H1 (cell line): Measurements from ENCODE around the gene SRCIN1. TPM values are rescaled to one million over a fixed set of nuclear protein-coding genes. Genes with fewer than 3 reads are reported as not detected.
A peak's percentile ranks its signal among the peaks of the same experiment; 100 is the strongest.
"Not testable (repeated sequence)": the region's sequence is repeated elsewhere in the genome, so short reads cannot be mapped to it uniquely, and the experiment has no call there.

Experiments used
- CTCF ChIA-PET: fragments of 300-600 bp; sonication (Branson Sonifier 250); formaldehyde crosslinking; loops from one replicate; lab custom pipeline; 2021; ENCODE audit not compliant: partially characterized antibody; lab: Charles Lee
- POLR2A ChIA-PET: fragments of 300-600 bp; sonication (Branson Sonifier 250); formaldehyde crosslinking; loops from one replicate; lab custom pipeline; 2021; ENCODE audit warnings: inconsistent platforms; ENCODE audit not compliant: partially characterized antibody; lab: Charles Lee
- DNase-seq, 2 experiments: peaks; one replicate each; pipeline versions ENCODE4 v3.0.0 to v3.0.0-alpha.2; 2010 to 2022; ENCODE audit warnings: low spot score in 2 of 2, low read depth in 1 of 2, mixed read lengths in 1 of 2
- FAIRE-seq: peaks from 2 replicates; lab custom pipeline; 2011; peaks lifted over from hg19 to GRCh38; lab: Jason Lieb, UNC
- H2AFZ ChIP-seq: 2 replicates; pipeline ENCODE4 v1.8.1; 2012; ENCODE audit warnings: low read length, inconsistent platforms
- H2AK5ac ChIP-seq: 2 replicates; pipeline ENCODE4 v1.6.1; 2013; ENCODE audit warnings: low read depth, low read length
- H2BK120ac ChIP-seq: replicated peaks from 2 replicates; pipeline ENCODE3; 2013; ENCODE audit warnings: low read depth, low read length, inconsistent platforms
- H2BK12ac ChIP-seq: 2 replicates; pipeline ENCODE4 v1.6.1; 2013; ENCODE audit warnings: low read depth, low read length
- H2BK15ac ChIP-seq: 2 replicates; pipeline ENCODE4 v1.6.1; 2013; ENCODE audit warnings: low read length
- H2BK20ac ChIP-seq: 2 replicates; pipeline ENCODE4 v1.6.1; 2013; ENCODE audit warnings: low read length
- H2BK5ac ChIP-seq: 2 replicates; pipeline ENCODE4 v1.6.1; 2013; ENCODE audit warnings: low read depth, low read length
- H3K14ac ChIP-seq: 2 replicates; pipeline ENCODE4 v1.6.1; 2013; ENCODE audit warnings: inconsistent platforms; ENCODE audit not compliant: insufficient read length
- H3K18ac ChIP-seq: 2 replicates; pipeline ENCODE4 v1.6.1; 2013; ENCODE audit warnings: low read length; ENCODE audit errors: extremely low read depth
- H3K23ac ChIP-seq: 2 replicates; pipeline ENCODE4 v1.6.1; 2013; ENCODE audit warnings: inconsistent platforms; ENCODE audit not compliant: insufficient read length
- H3K23me2 ChIP-seq: 2 replicates; pipeline ENCODE4 v1.6.1; 2013; ENCODE audit warnings: low read depth, low read length
- H3K27ac ChIP-seq: 2 replicates; pipeline ENCODE4 v1.6.1; 2011; ENCODE audit warnings: low read depth, low read length, inconsistent platforms
- H3K27me3 ChIP-seq, 4 experiments: replicated peaks in 1 of 4; 1 replicate in 1 of 4; 2 replicates in 3 of 4; pipeline versions ENCODE4 v1.6.1 to v1.8.1; 2011 to 2013; ENCODE audit warnings: low read length in 3 of 4, mild to moderate bottlenecking in 3 of 4, inconsistent platforms in 2 of 4, mixed read lengths in 2 of 4, moderate library complexity in 1 of 4; ENCODE audit not compliant: control insufficient read depth in 3 of 4, insufficient read depth in 3 of 4; ENCODE audit errors: extremely low read depth in 1 of 4
- H3K36me3 ChIP-seq, 4 experiments: 2 replicates each; pipeline versions ENCODE4 v1.6.1 to v1.8.1; 2011 to 2013; ENCODE audit warnings: mild to moderate bottlenecking in 4 of 4, low read length in 3 of 4, moderate library complexity in 2 of 4, control low read depth in 1 of 4, inconsistent platforms in 1 of 4; ENCODE audit not compliant: insufficient read depth in 4 of 4, control insufficient read depth in 2 of 4
- H3K4ac ChIP-seq: replicated peaks from 2 replicates; pipeline ENCODE3; 2013; ENCODE audit warnings: low read length, low read depth, mixed read lengths, inconsistent platforms; ENCODE audit not compliant: insufficient read length
- H3K4me1 ChIP-seq, 4 experiments: replicated peaks in 1 of 4; 1 replicate in 1 of 4; 2 replicates in 3 of 4; pipeline versions ENCODE4 v1.6.1 to v1.8.1; 2011 to 2013; ENCODE audit warnings: low read length in 3 of 4, inconsistent platforms in 2 of 4, mixed read lengths in 1 of 4; ENCODE audit not compliant: insufficient read depth in 4 of 4, control insufficient read depth in 3 of 4
- H3K4me2 ChIP-seq, 2 experiments: 2 replicates each; pipeline versions ENCODE4 v1.6.1 to v1.8.1; 2011 to 2013; ENCODE audit warnings: low read depth in 2 of 2, low read length in 2 of 2, control low read depth in 1 of 2, inconsistent platforms in 1 of 2, mild to moderate bottlenecking in 1 of 2; ENCODE audit not compliant: insufficient read depth in 1 of 2
- H3K4me3 ChIP-seq, 4 experiments: fragments of 200-600, 300-600 bp in 1 of 4; sonication (generic), shearing (Covaris generic), sonication (Bioruptor Twin) in 1 of 4; 2 replicates each; pipeline versions ENCODE4 v1.5.1 to v1.8.1; 2011 to 2016; ENCODE audit warnings: low read length in 4 of 4, low read depth in 3 of 4, control low read depth in 2 of 4, inconsistent platforms in 2 of 4, mild to moderate bottlenecking in 2 of 4, mixed read lengths in 1 of 4, moderate library complexity in 1 of 4; ENCODE audit not compliant: insufficient read depth in 2 of 4; ENCODE audit errors: extremely low read depth in 1 of 4
- H3K56ac ChIP-seq: replicated peaks from 2 replicates; pipeline ENCODE3; 2013; ENCODE audit warnings: low read depth, mild to moderate bottlenecking, mixed read lengths, low read length, inconsistent platforms; ENCODE audit not compliant: insufficient read length
- H3K79me1 ChIP-seq: 2 replicates; pipeline ENCODE4 v1.6.1; 2013; ENCODE audit warnings: low read depth, low read length, control low read depth
- H3K79me2 ChIP-seq, 2 experiments: 2 replicates each; pipeline versions ENCODE4 v1.6.1 to v1.8.1; 2012 to 2013; ENCODE audit warnings: low read length in 2 of 2, mild to moderate bottlenecking in 2 of 2, inconsistent platforms in 1 of 2; ENCODE audit not compliant: insufficient read depth in 2 of 2, control insufficient read depth in 1 of 2
- H3K9ac ChIP-seq, 4 experiments: replicated peaks in 1 of 4; 1 replicate in 1 of 4; 2 replicates in 3 of 4; pipeline versions ENCODE4 v1.6.1 to v1.8.1; 2011 to 2013; ENCODE audit warnings: low read depth in 3 of 4, low read length in 3 of 4, control low read depth in 2 of 4, mild to moderate bottlenecking in 2 of 4, moderate library complexity in 2 of 4, inconsistent platforms in 1 of 4; ENCODE audit errors: extremely low read depth in 1 of 4
- H3K9me3 ChIP-seq, 2 experiments: 2 replicates each; pipeline versions ENCODE4 v1.6.1 to v1.8.1; 2012 to 2013; ENCODE audit warnings: mild to moderate bottlenecking in 2 of 2, moderate library complexity in 2 of 2, control low read depth in 1 of 2, inconsistent platforms in 1 of 2, low read depth in 1 of 2, low read length in 1 of 2, mixed read lengths in 1 of 2; ENCODE audit not compliant: insufficient read depth in 2 of 2
- H4K20me1 ChIP-seq, 2 experiments: replicated peaks in 1 of 2; 2 replicates each; pipeline versions ENCODE3 to v1.8.1; 2011 to 2013; ENCODE audit warnings: inconsistent platforms in 2 of 2, low read length in 2 of 2, mild to moderate bottlenecking in 1 of 2; ENCODE audit not compliant: insufficient read depth in 2 of 2, control insufficient read depth in 1 of 2
- H4K5ac ChIP-seq: 2 replicates; pipeline ENCODE4 v1.6.1; 2013; ENCODE audit warnings: low read length, low read depth, mixed read lengths, inconsistent platforms; ENCODE audit not compliant: insufficient read length
- H4K8ac ChIP-seq: 2 replicates; pipeline ENCODE4 v1.8.0; 2013; ENCODE audit warnings: mild to moderate bottlenecking, moderate library complexity, low read length, inconsistent platforms; ENCODE audit not compliant: insufficient read depth; ENCODE audit errors: extremely low read depth
- H4K91ac ChIP-seq: replicated peaks from 2 replicates; pipeline ENCODE3; 2013; ENCODE audit warnings: low read length, mixed read lengths, inconsistent platforms; ENCODE audit not compliant: insufficient read length
- WGBS, 2 experiments: shearing (Covaris generic) in 1 of 2; methylation state at CpG; one replicate each; pipeline versions ENCODE4 v1.1.6 to v1.1.7; 2013 to 2015; ENCODE audit warnings: low lambda C conversion rate in 2 of 2, mixed read lengths in 2 of 2, inconsistent platforms in 1 of 2, low coverage in 1 of 2, missing lambda C conversion rate in 1 of 2; ENCODE audit not compliant: insufficient replicate concordance in 2 of 2, insufficient coverage in 1 of 2, insufficient read length in 1 of 2; ENCODE audit errors: extremely low coverage in 1 of 2, missing lambda C conversion rate in 1 of 2; 5-methylcytosine and 5-hydroxymethylcytosine counted together
- polyA plus RNA-seq, 7 experiments: library from polyadenylated mRNA; depleted of rRNA in 3 of 7; stranded (reverse) in 5 of 7; unstranded in 2 of 7; fragments of >200 nt in 5 of 7; fragments of 200-250 nt in 2 of 7; gene quantifications; 1 replicate in 5 of 7; 2 replicates in 1 of 7; 4 replicates in 1 of 7; pipeline versions ENCODE4 v1.2.1 to v1.2.3, GENCODE V29; 2011 to 2013; ENCODE audit warnings: missing spikeins in 2 of 7, mixed read lengths in 2 of 7
- total RNA-seq: library from RNA; stranded (reverse); fragmentation: NEBNext Ultra II Directional; extraction: Animal tissue kit (Norgen Biotek cat#: 25700); gene quantifications from 2 replicates; pipeline ENCODE4 v1.2.1, GENCODE V29; 2021

The SRCIN1 gene
- total and polyA plus RNA-seq, 2 of the 8 experiments (the other 6 are each of a cell fraction or from before 2014, with no cell fraction given): 2.8 to 3.8 TPM

GRCh38 chr17:38626606-38627226 lies 21.0 kb upstream of the SRCIN1 start:
- H3K27ac ChIP-seq, H3K4ac ChIP-seq, POLR2A ChIA-PET, H3K23me2 ChIP-seq, H4K20me1 ChIP-seq, H2BK15ac ChIP-seq, H4K91ac ChIP-seq, H3K4me1 ChIP-seq, H2BK120ac ChIP-seq, H3K56ac ChIP-seq, H3K4me2 ChIP-seq, H3K9me3 ChIP-seq, FAIRE-seq, H3K27me3 ChIP-seq, DNase-seq, H3K36me3 ChIP-seq, H3K4me3 ChIP-seq, H4K5ac ChIP-seq, H3K9ac ChIP-seq, H2AFZ ChIP-seq, H3K79me1 ChIP-seq, H3K14ac ChIP-seq, H2BK5ac ChIP-seq, H2AK5ac ChIP-seq, H3K79me2 ChIP-seq, H4K8ac ChIP-seq, H3K23ac ChIP-seq, H3K18ac ChIP-seq, H2BK12ac ChIP-seq: not testable (repeated sequence)
- CTCF ChIA-PET: interaction anchor here (0.7 to 1.9 kb wide), 2 partner anchors 42 to 117 kb away, joined by 3 to 4 read pairs; no protein-coding TSS in a partner anchor
- H2BK20ac ChIP-seq: 0 out of 2 replicates have a peak overlapping the region, but pooled peaks have one; percentile 80
- WGBS, 2 experiments: 93% methylated on average over 6 of the region's 6 CpGs; no CpG with 5 or more reads in 1 of the 2 experiments
